H1 (cell line): ENCODE data around the gene TMLHE. TPM values are rescaled to one million over a fixed set of nuclear protein-coding genes. Genes with fewer than 3 reads are reported as not detected.
"Not testable (repeated sequence)": the region's sequence is repeated elsewhere in the genome, so short reads cannot be mapped to it uniquely, and the experiment has no call there.

Source experiments
- CTCF ChIA-PET: fragments of 300-600 bp; sonication (Branson Sonifier 250); formaldehyde crosslinking; loops from one replicate; lab custom pipeline; 2021; ENCODE audit not compliant: partially characterized antibody; lab: Charles Lee
- POLR2A ChIA-PET: fragments of 300-600 bp; sonication (Branson Sonifier 250); formaldehyde crosslinking; loops from one replicate; lab custom pipeline; 2021; ENCODE audit warnings: inconsistent platforms; ENCODE audit not compliant: partially characterized antibody; lab: Charles Lee
- DNase-seq, 2 experiments: peaks; one replicate each; pipeline versions ENCODE4 v3.0.0 to v3.0.0-alpha.2; 2010 to 2022; ENCODE audit warnings: low spot score in 2 of 2, low read depth in 1 of 2, mixed read lengths in 1 of 2
- FAIRE-seq: peaks from 2 replicates; lab custom pipeline; 2011; peaks lifted over from hg19 to GRCh38; lab: Jason Lieb, UNC
- H2AFZ ChIP-seq: 2 replicates; pipeline ENCODE4 v1.8.1; 2012; ENCODE audit warnings: low read length, inconsistent platforms
- H2AK5ac ChIP-seq: 2 replicates; pipeline ENCODE4 v1.6.1; 2013; ENCODE audit warnings: low read depth, low read length
- H2BK120ac ChIP-seq: replicated peaks from 2 replicates; pipeline ENCODE3; 2013; ENCODE audit warnings: low read depth, low read length, inconsistent platforms
- H2BK12ac ChIP-seq: 2 replicates; pipeline ENCODE4 v1.6.1; 2013; ENCODE audit warnings: low read depth, low read length
- H2BK15ac ChIP-seq: 2 replicates; pipeline ENCODE4 v1.6.1; 2013; ENCODE audit warnings: low read length
- H2BK20ac ChIP-seq: 2 replicates; pipeline ENCODE4 v1.6.1; 2013; ENCODE audit warnings: low read length
- H2BK5ac ChIP-seq: 2 replicates; pipeline ENCODE4 v1.6.1; 2013; ENCODE audit warnings: low read depth, low read length
- H3K14ac ChIP-seq: 2 replicates; pipeline ENCODE4 v1.6.1; 2013; ENCODE audit warnings: inconsistent platforms; ENCODE audit not compliant: insufficient read length
- H3K18ac ChIP-seq: 2 replicates; pipeline ENCODE4 v1.6.1; 2013; ENCODE audit warnings: low read length; ENCODE audit errors: extremely low read depth
- H3K23ac ChIP-seq: 2 replicates; pipeline ENCODE4 v1.6.1; 2013; ENCODE audit warnings: inconsistent platforms; ENCODE audit not compliant: insufficient read length
- H3K23me2 ChIP-seq: 2 replicates; pipeline ENCODE4 v1.6.1; 2013; ENCODE audit warnings: low read depth, low read length
- H3K27ac ChIP-seq: 2 replicates; pipeline ENCODE4 v1.6.1; 2011; ENCODE audit warnings: low read depth, low read length, inconsistent platforms
- H3K27me3 ChIP-seq, 4 experiments: replicated peaks in 1 of 4; 1 replicate in 1 of 4; 2 replicates in 3 of 4; pipeline versions ENCODE4 v1.6.1 to v1.8.1; 2011 to 2013; ENCODE audit warnings: low read length in 3 of 4, mild to moderate bottlenecking in 3 of 4, inconsistent platforms in 2 of 4, mixed read lengths in 2 of 4, moderate library complexity in 1 of 4; ENCODE audit not compliant: control insufficient read depth in 3 of 4, insufficient read depth in 3 of 4; ENCODE audit errors: extremely low read depth in 1 of 4
- H3K36me3 ChIP-seq, 4 experiments: 2 replicates each; pipeline versions ENCODE4 v1.6.1 to v1.8.1; 2011 to 2013; ENCODE audit warnings: mild to moderate bottlenecking in 4 of 4, low read length in 3 of 4, moderate library complexity in 2 of 4, control low read depth in 1 of 4, inconsistent platforms in 1 of 4; ENCODE audit not compliant: insufficient read depth in 4 of 4, control insufficient read depth in 2 of 4
- H3K4ac ChIP-seq: replicated peaks from 2 replicates; pipeline ENCODE3; 2013; ENCODE audit warnings: low read length, low read depth, mixed read lengths, inconsistent platforms; ENCODE audit not compliant: insufficient read length
- H3K4me1 ChIP-seq, 4 experiments: replicated peaks in 1 of 4; 1 replicate in 1 of 4; 2 replicates in 3 of 4; pipeline versions ENCODE4 v1.6.1 to v1.8.1; 2011 to 2013; ENCODE audit warnings: low read length in 3 of 4, inconsistent platforms in 2 of 4, mixed read lengths in 1 of 4; ENCODE audit not compliant: insufficient read depth in 4 of 4, control insufficient read depth in 3 of 4
- H3K4me2 ChIP-seq, 2 experiments: 2 replicates each; pipeline versions ENCODE4 v1.6.1 to v1.8.1; 2011 to 2013; ENCODE audit warnings: low read depth in 2 of 2, low read length in 2 of 2, control low read depth in 1 of 2, inconsistent platforms in 1 of 2, mild to moderate bottlenecking in 1 of 2; ENCODE audit not compliant: insufficient read depth in 1 of 2
- H3K4me3 ChIP-seq, 4 experiments: fragments of 200-600, 300-600 bp in 1 of 4; sonication (generic), shearing (Covaris generic), sonication (Bioruptor Twin) in 1 of 4; 2 replicates each; pipeline versions ENCODE4 v1.5.1 to v1.8.1; 2011 to 2016; ENCODE audit warnings: low read length in 4 of 4, low read depth in 3 of 4, control low read depth in 2 of 4, inconsistent platforms in 2 of 4, mild to moderate bottlenecking in 2 of 4, mixed read lengths in 1 of 4, moderate library complexity in 1 of 4; ENCODE audit not compliant: insufficient read depth in 2 of 4; ENCODE audit errors: extremely low read depth in 1 of 4
- H3K56ac ChIP-seq: replicated peaks from 2 replicates; pipeline ENCODE3; 2013; ENCODE audit warnings: low read depth, mild to moderate bottlenecking, mixed read lengths, low read length, inconsistent platforms; ENCODE audit not compliant: insufficient read length
- H3K79me1 ChIP-seq: 2 replicates; pipeline ENCODE4 v1.6.1; 2013; ENCODE audit warnings: low read depth, low read length, control low read depth
- H3K79me2 ChIP-seq, 2 experiments: 2 replicates each; pipeline versions ENCODE4 v1.6.1 to v1.8.1; 2012 to 2013; ENCODE audit warnings: low read length in 2 of 2, mild to moderate bottlenecking in 2 of 2, inconsistent platforms in 1 of 2; ENCODE audit not compliant: insufficient read depth in 2 of 2, control insufficient read depth in 1 of 2
- H3K9ac ChIP-seq, 4 experiments: replicated peaks in 1 of 4; 1 replicate in 1 of 4; 2 replicates in 3 of 4; pipeline versions ENCODE4 v1.6.1 to v1.8.1; 2011 to 2013; ENCODE audit warnings: low read depth in 3 of 4, low read length in 3 of 4, control low read depth in 2 of 4, mild to moderate bottlenecking in 2 of 4, moderate library complexity in 2 of 4, inconsistent platforms in 1 of 4; ENCODE audit errors: extremely low read depth in 1 of 4
- H3K9me3 ChIP-seq, 2 experiments: 2 replicates each; pipeline versions ENCODE4 v1.6.1 to v1.8.1; 2012 to 2013; ENCODE audit warnings: mild to moderate bottlenecking in 2 of 2, moderate library complexity in 2 of 2, control low read depth in 1 of 2, inconsistent platforms in 1 of 2, low read depth in 1 of 2, low read length in 1 of 2, mixed read lengths in 1 of 2; ENCODE audit not compliant: insufficient read depth in 2 of 2
- H4K20me1 ChIP-seq, 2 experiments: replicated peaks in 1 of 2; 2 replicates each; pipeline versions ENCODE3 to v1.8.1; 2011 to 2013; ENCODE audit warnings: inconsistent platforms in 2 of 2, low read length in 2 of 2, mild to moderate bottlenecking in 1 of 2; ENCODE audit not compliant: insufficient read depth in 2 of 2, control insufficient read depth in 1 of 2
- H4K5ac ChIP-seq: 2 replicates; pipeline ENCODE4 v1.6.1; 2013; ENCODE audit warnings: low read length, low read depth, mixed read lengths, inconsistent platforms; ENCODE audit not compliant: insufficient read length
- H4K8ac ChIP-seq: 2 replicates; pipeline ENCODE4 v1.8.0; 2013; ENCODE audit warnings: mild to moderate bottlenecking, moderate library complexity, low read length, inconsistent platforms; ENCODE audit not compliant: insufficient read depth; ENCODE audit errors: extremely low read depth
- H4K91ac ChIP-seq: replicated peaks from 2 replicates; pipeline ENCODE3; 2013; ENCODE audit warnings: low read length, mixed read lengths, inconsistent platforms; ENCODE audit not compliant: insufficient read length
- WGBS, 2 experiments: shearing (Covaris generic) in 1 of 2; methylation state at CpG; one replicate each; pipeline versions ENCODE4 v1.1.6 to v1.1.7; 2013 to 2015; ENCODE audit warnings: low lambda C conversion rate in 2 of 2, mixed read lengths in 2 of 2, inconsistent platforms in 1 of 2, low coverage in 1 of 2, missing lambda C conversion rate in 1 of 2; ENCODE audit not compliant: insufficient replicate concordance in 2 of 2, insufficient coverage in 1 of 2, insufficient read length in 1 of 2; ENCODE audit errors: extremely low coverage in 1 of 2, missing lambda C conversion rate in 1 of 2; 5-methylcytosine and 5-hydroxymethylcytosine counted together
- polyA plus RNA-seq, 7 experiments: library from polyadenylated mRNA; depleted of rRNA in 3 of 7; stranded (reverse) in 5 of 7; unstranded in 2 of 7; fragments of >200 nt in 5 of 7; fragments of 200-250 nt in 2 of 7; gene quantifications; 1 replicate in 5 of 7; 2 replicates in 1 of 7; 4 replicates in 1 of 7; pipeline versions ENCODE4 v1.2.1 to v1.2.3, GENCODE V29; 2011 to 2013; ENCODE audit warnings: missing spikeins in 2 of 7, mixed read lengths in 2 of 7
- total RNA-seq: library from RNA; stranded (reverse); fragmentation: NEBNext Ultra II Directional; extraction: Animal tissue kit (Norgen Biotek cat#: 25700); gene quantifications from 2 replicates; pipeline ENCODE4 v1.2.1, GENCODE V29; 2021
- TF ChIP-seq, protein P1 (sequence below): IDR thresholded peaks from 2 replicates; pipeline ENCODE4 v1.6.1; 2012; ENCODE audit warnings: inconsistent platforms

Gene TMLHE
- total and polyA plus RNA-seq, 2 of the 8 experiments (the other 6 are each of a cell fraction or from before 2014, with no cell fraction given) = 9.1 to 10.3 TPM

DNA sequence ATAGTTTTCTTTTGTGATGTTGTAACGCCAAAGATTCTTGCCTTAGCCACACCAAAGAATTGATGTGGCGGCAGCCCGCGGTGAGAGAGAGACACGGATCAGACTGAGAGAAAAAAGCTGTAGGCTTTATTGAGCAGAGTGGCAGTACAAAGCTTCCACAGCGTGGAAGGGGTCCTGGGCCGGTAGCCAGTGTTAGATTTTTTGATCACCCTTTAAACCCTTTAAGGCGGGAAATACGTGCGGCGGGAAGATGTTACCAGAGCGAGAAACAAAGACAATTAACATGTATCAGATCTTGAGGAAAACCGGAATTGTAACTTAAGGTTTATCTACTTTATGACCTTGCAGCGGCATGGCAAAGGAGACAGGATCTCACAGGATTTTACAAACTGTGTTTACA is 28.6 kb upstream of the TMLHE start:
- 24% methylated on average over 14 of the region's 14 CpGs; no CpG with 5 or more reads in 1 of the 2 experiments for WGBS, 2 experiments
- H3K27ac ChIP-seq, H2BK120ac ChIP-seq, H3K23me2 ChIP-seq, H3K79me2 ChIP-seq, CTCF ChIA-PET, H2BK15ac ChIP-seq, H2BK12ac ChIP-seq, H3K36me3 ChIP-seq, H4K8ac ChIP-seq, H4K91ac ChIP-seq, H3K4me1 ChIP-seq, H3K27me3 ChIP-seq, H2AK5ac ChIP-seq, H4K20me1 ChIP-seq, H3K18ac ChIP-seq, FAIRE-seq, H3K79me1 ChIP-seq, H3K23ac ChIP-seq, H2BK5ac ChIP-seq, H3K56ac ChIP-seq, H3K4ac ChIP-seq, H3K14ac ChIP-seq, H4K5ac ChIP-seq, H2BK20ac ChIP-seq, H3K9me3 ChIP-seq, POLR2A ChIA-PET: not testable (repeated sequence)
- Histone ChIP-seq H3K9ac (peak overlapping the region; percentile 49 to 82 (median 62); a peak in 6 of 7 replicates), H3K4me3 (peak overlapping the region in 3 of 4 experiments; percentile 30 to 57 (median 39); a peak in 5 of 8 replicates), H2AFZ (0 out of 2 replicates have a peak overlapping the region, but pooled peaks have one; percentile 62), H3K4me2 (peak overlapping the region; percentile 56 to 67; a peak in 3 of 4 replicates)
- peak in 1 of 2 experiments; percentile 50 for DNase-seq
- TF ChIP-seq, protein P1, sequence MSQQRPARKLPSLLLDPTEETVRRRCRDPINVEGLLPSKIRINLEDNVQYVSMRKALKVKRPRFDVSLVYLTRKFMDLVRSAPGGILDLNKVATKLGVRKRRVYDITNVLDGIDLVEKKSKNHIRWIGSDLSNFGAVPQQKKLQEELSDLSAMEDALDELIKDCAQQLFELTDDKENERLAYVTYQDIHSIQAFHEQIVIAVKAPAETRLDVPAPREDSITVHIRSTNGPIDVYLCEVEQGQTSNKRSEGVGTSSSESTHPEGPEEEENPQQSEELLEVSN = peak; percentile 64
